SK-N-MC (cell line): ENCODE results near the gene SYNPO2.

Source experiments
- EZH2 ChIP-seq: fragments of 200-600 bp; sonication (generic); IDR thresholded peaks from one replicate; pipeline ENCODE4 v1.6.1; 2017; ENCODE audit warnings: antibody characterized with exemption
- FOXP2 ChIP-seq: optimal IDR thresholded peaks from 2 replicates; pipeline ENCODE3; 2011; ENCODE audit warnings: mild to moderate bottlenecking, moderate library complexity; ENCODE audit not compliant: insufficient read depth; ENCODE audit errors: extremely low read length, control extremely low read depth
- POLR2AphosphoS5 ChIP-seq: IDR thresholded peaks from 2 replicates; pipeline ENCODE4 v1.6.1; 2012; ENCODE audit warnings: mild to moderate bottlenecking, low read depth, low read length, borderline replicate concordance

GRCh38 chr4:118989098-118990080 lies 100.7 kb downstream of the SYNPO2 start:
- no peak for TF ChIP-seq EZH2
- no peak for TF ChIP-seq POLR2AphosphoS5
- TF ChIP-seq FOXP2, result no peak
